Measurements from ENCODE around the gene OR10V1.

The OR10V1 gene

GRCh38 chr11:59713745-59714144 is at the start of gene OR10V1:
Gene OR10V1, minus strand, starts transcription at chr11:59713845. Its CDS starts 0 bp downstream, at chr11:59713845.
- DNase-seq: no peak

GRCh38 chr11:59761993-59762392 is 48.3 kb upstream of the OR10V1 start:
- no peak for DNase-seq

GRCh38 chr11:59760771-59761170 is 47.1 kb upstream of the OR10V1 start:
- no peak for DNase-seq

GRCh38 chr11:59759900-59760299 is 46.3 kb upstream of the OR10V1 start:
- no peak for DNase-seq

GRCh38 chr11:59758401-59759037 is 44.9 kb upstream of the OR10V1 start:
- no peak for DNase-seq

GRCh38 chr11:59756845-59757244 is 43.2 kb upstream of the OR10V1 start:
- no peak for DNase-seq

GRCh38 chr11:59756558-59756840 is 42.9 kb upstream of the OR10V1 start:
- DNase-seq: no peak

- DNase-seq: peak; percentile 36
Observed at GRCh38 chr11:59755701-59756557, 42.3 kb upstream of the OR10V1 start.

- peak; percentile 60 for DNase-seq
Observed at GRCh38 chr11:59754859-59755700, 41.4 kb upstream of the OR10V1 start, which contains the start of gene STX3. Gene STX3, plus strand, starts transcription at chr11:59755376. Its CDS starts 230 bp downstream, at chr11:59755606.

GRCh38 chr11:59754494-59754858 is 40.8 kb upstream of the OR10V1 start:
- DNase-seq: no peak

- peak; percentile 71 for DNase-seq
Observed at GRCh38 chr11:59753650-59754493, 40.2 kb upstream of the OR10V1 start.

GRCh38 chr11:59746111-59746510 is 32.5 kb upstream of the OR10V1 start:
- DNase-seq: no peak

- DNase-seq: no peak
Observed at GRCh38 chr11:59730896-59731565, 17.4 kb upstream of the OR10V1 start.

GRCh38 chr11:59729834-59730233 is 16.2 kb upstream of the OR10V1 start:
- no peak for DNase-seq

GRCh38 chr11:59728913-59729312 is 15.3 kb upstream of the OR10V1 start:
- no peak for DNase-seq

- DNase-seq: no peak
Observed at GRCh38 chr11:59728154-59728553, 14.5 kb upstream of the OR10V1 start.

GRCh38 chr11:59727426-59727825 is 13.8 kb upstream of the OR10V1 start:
- DNase-seq: no peak

GRCh38 chr11:59724066-59724465 is 10.4 kb upstream of the OR10V1 start:
- no peak for DNase-seq

GRCh38 chr11:59719556-59719955 is 5.9 kb upstream of the OR10V1 start:
- no peak for DNase-seq

- no peak for DNase-seq
Observed at GRCh38 chr11:59716051-59716450, 2.4 kb upstream of the OR10V1 start.

GRCh38 chr11:59710136-59710847 is 3.4 kb downstream of the OR10V1 start:
- DNase-seq: no peak
